ACC112 (cell line): ENCODE measurements around the gene CASP3.
"Not testable (repeated sequence)": the region's sequence is repeated elsewhere in the genome, so short reads cannot be mapped to it uniquely, and the experiment has no call there.

Experiments used
- H2AFZ ChIP-seq: fragments of 200-600 bp; sonication (generic); one replicate; pipeline ENCODE4 v1.6.0; 2017; ENCODE audit warnings: antibody characterized with exemption, low read length; ENCODE audit not compliant: unreplicated experiment
- H3K27ac ChIP-seq: fragments of 200-600 bp; sonication (generic); 2 replicates; pipeline ENCODE4 v1.5.1; 2014; ENCODE audit warnings: low read depth, mild to moderate bottlenecking, antibody characterized with exemption, low read length, moderate library complexity
- H3K27me3 ChIP-seq: fragments of 200-600 bp; sonication (generic); 2 replicates; pipeline ENCODE4 v1.6.1; 2014; ENCODE audit warnings: mild to moderate bottlenecking, antibody characterized with exemption, low read length, moderate library complexity, mixed read lengths; ENCODE audit not compliant: insufficient read depth
- H3K36me3 ChIP-seq: fragments of 200-600 bp; sonication (generic); 2 replicates; pipeline ENCODE4 v1.6.1; 2016; ENCODE audit warnings: mild to moderate bottlenecking, antibody characterized with exemption, low read length, moderate library complexity, mixed read lengths; ENCODE audit not compliant: insufficient read depth
- H3K4me1 ChIP-seq: fragments of 200-600 bp; sonication (generic); one replicate; pipeline ENCODE4 v1.6.1; 2016; ENCODE audit warnings: low read length, mixed read lengths; ENCODE audit not compliant: insufficient read depth, unreplicated experiment, control insufficient read depth
- H3K4me3 ChIP-seq: fragments of 200-600 bp; sonication (generic); 2 replicates; pipeline ENCODE4 v1.5.1; 2014; ENCODE audit warnings: mild to moderate bottlenecking, low read depth, low read length
- H3K79me2 ChIP-seq: fragments of 200-600 bp; sonication (generic); one replicate; pipeline ENCODE4 v1.6.0; 2016; ENCODE audit warnings: low read length; ENCODE audit not compliant: control insufficient read depth, unreplicated experiment, insufficient read depth

CASP3 gene

DNA sequence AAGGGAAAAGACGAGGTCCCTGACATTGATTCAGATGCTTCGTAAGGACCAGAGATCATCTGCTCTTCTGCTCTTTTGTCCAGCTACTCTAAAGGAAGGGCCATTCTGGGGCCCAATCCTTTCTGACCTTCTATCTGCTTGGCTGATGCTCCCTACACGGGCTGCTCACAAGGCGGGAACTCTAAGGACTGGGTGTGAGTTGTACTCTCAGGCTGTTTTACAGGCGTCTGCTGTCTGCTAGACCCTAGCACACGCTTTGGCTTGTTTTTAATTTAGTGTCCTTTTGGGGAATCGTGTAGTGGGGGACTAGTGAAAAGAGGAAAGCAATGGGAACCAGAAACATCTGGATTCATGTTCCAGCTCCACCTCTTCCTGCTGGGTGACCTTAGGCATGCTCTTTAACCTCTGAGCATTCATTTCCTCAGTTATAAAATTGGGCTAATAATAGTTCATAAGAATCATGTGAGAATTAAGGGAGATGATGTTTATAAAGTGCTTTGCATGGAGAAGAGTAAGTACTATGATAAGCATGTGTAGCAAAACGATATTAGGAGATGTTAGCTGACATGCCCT, 53.1 kb downstream of the CASP3 start:
- no peaks in the 10 kb centered on the region for H3K36me3 ChIP-seq

DNA sequence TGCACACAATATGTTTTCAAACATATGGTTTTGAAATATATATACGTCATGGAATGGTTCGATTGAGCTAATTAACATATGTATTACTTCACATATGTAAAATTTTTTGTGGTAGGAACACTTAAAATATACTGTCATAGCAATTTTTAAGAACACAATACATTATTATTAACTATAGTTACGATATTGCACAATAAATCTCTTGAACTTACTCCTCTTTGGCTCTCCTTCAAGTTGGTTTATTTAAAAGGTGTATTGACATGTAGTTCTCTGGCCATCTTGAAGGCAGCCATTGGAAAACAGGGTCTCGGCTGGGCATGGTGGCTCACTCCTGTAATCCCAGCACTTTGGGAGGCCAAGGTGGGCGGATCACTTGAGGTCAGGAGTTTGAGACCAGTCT, 53.8 kb downstream of the CASP3 start:
- H3K4me1 ChIP-seq = peaks cover 17% of the 10 kb centered on the region
- no peaks in the 10 kb centered on the region for H3K27me3 ChIP-seq
- no peaks in the 10 kb centered on the region for H3K79me2 ChIP-seq
- no peak overlapping the region for H2AFZ ChIP-seq
- H3K27ac ChIP-seq = no peak overlapping the region
- no peak overlapping the region for H3K4me3 ChIP-seq
- no peaks in the 10 kb centered on the region for H3K36me3 ChIP-seq

More for the DNA sequence above, 53.1 kb downstream of the CASP3 start:
- Histone ChIP-seq H2AFZ (no peak overlapping the region), H3K4me1 (peaks cover 17% of the 10 kb centered on the region), H3K4me3 (no peak overlapping the region), H3K27me3 (no peaks in the 10 kb centered on the region), H3K27ac (no peak overlapping the region), H3K79me2 (no peaks in the 10 kb centered on the region)

DNA sequence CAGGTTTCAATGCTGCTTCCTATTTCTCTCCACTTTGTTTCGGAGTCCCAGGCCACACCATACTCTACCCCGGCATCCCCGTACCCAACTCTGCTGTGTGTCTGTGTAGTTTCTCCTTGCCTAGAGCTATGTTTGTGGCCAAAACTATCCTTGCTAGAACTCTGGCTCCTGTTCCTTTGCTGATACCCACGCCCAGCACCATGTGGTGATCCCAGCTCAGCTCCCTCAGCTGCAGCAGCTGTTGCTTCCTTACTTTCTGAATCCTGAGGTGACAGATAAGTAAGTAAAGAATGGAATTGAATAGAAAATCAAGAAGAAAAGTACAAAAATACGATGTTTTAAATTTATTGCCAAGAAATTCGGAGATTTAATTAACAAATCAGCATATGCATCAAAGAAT, 55.8 kb downstream of the CASP3 start:
- H3K27ac ChIP-seq = no peak overlapping the region
- H3K4me1 ChIP-seq = peaks cover 3% of the 10 kb centered on the region
- no peaks in the 10 kb centered on the region for H3K79me2 ChIP-seq
- no peak overlapping the region for H3K4me3 ChIP-seq
- H2AFZ ChIP-seq = no peak overlapping the region
- H3K36me3 ChIP-seq = no peaks in the 10 kb centered on the region
- no peaks in the 10 kb centered on the region for H3K27me3 ChIP-seq

DNA sequence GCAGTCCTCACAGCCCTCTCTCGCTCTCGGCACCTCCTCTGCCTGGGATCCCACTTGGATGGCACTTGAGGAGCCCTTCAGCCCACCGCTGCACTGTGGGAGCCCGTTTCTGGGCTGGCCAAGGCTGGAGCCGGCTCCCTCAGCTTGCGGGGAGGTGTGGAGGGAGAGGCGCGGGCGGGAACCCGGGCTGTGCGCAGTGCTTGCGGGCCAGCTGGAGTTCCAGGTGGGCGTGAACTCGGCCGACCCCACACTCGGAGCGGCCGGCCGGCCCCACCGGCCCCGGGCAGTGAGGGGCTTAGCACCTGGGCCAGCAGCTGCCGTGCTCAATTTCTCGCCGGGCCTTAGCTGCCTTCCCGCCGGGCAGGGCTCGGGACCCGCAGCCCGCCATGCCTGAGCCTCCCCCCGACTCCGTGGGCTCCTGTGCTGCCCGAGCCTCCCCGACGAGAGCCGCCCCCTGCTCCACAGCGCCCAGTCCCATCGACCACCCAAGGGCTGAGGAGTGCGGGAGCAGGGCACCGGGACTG, 57.4 kb downstream of the CASP3 start:
- H3K4me1 ChIP-seq, H3K27ac ChIP-seq, H3K36me3 ChIP-seq, H3K27me3 ChIP-seq, H3K79me2 ChIP-seq, H2AFZ ChIP-seq, H3K4me3 ChIP-seq: not testable (repeated sequence)

DNA sequence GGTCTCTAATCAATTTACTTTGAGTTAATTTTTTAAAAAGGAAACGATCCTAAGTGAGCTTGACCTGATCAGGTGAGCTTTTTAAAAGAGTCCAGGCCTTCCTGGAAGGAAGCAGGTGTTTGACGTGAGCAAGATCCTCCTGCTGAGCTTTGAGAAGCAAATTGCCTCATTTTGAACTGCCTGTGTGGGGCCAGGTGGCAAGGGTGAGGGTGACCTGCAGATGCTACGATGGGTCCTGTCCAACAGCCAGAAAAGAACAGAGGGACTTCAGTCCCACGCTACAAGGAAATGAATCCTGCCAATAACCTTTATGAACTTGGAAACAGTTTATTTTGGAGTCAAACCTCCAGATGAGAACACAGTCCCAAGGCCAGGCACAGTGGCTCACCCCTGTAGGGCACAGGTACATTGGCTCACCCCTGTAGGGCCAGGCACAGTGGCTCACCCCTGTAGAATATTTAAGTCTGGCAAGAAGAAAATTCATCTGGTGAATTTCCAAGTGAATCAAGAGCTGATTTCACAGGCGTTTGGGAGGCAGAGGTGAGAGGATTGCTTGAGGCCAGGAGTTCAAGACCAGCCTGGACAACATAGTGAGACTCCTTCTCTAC, 58.1 kb downstream of the CASP3 start:
- Histone ChIP-seq H3K27ac (no peak overlapping the region), H3K27me3 (no peaks in the 10 kb centered on the region), H3K4me1 (peaks cover 3% of the 10 kb centered on the region), H3K4me3 (no peak overlapping the region), H3K36me3 (no peaks in the 10 kb centered on the region), H3K79me2 (no peaks in the 10 kb centered on the region), H2AFZ (no peak overlapping the region)

DNA sequence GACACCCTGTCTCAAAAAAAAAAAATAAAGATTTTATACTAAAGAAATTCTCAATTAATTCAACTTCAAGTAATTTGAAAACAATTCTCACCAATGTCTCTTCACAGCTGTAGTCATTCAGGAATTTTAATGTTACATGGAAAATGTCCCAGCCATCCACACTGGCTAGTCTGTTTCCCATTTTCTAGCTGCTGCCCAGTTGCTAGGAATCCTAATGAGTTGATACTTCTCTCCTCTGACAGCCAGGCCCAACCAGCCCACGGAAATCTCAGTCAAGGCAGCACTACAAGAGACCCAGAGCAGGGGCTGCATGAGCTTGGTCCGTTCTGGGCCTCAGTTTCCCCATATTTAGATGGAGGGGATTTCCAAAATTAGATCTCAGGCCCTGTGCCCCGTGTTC, 59.1 kb downstream of the CASP3 start:
- Histone ChIP-seq H3K4me1 (peaks cover 3% of the 10 kb centered on the region), H3K27ac (no peak overlapping the region), H3K27me3 (no peaks in the 10 kb centered on the region), H2AFZ (no peak overlapping the region), H3K4me3 (no peak overlapping the region), H3K36me3 (no peaks in the 10 kb centered on the region), H3K79me2 (no peaks in the 10 kb centered on the region)

DNA sequence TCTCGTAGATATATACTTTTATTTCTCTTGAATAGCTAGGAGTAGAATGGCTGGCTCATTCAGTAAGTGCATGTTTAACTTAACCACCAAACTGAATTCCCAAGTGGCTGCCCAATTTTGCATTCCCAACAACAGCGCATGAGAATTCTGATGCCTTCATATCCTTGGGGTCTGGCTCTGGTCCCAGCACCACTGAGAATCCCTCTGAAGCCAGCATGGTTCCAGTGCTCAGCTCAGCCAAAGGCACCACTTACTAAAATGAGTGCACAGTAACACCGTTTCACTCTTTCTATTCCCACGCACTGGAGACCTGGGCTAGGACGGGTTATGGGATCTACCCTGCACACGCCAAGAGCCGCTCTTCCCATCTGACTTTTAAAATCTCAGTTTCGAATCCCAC, 60.4 kb downstream of the CASP3 start:
- Histone ChIP-seq H3K27me3 (no peaks in the 10 kb centered on the region), H2AFZ (peak overlapping the region; percentile 75), H3K4me1 (peaks cover 3% of the 10 kb centered on the region), H3K79me2 (no peaks in the 10 kb centered on the region), H3K27ac (no peak overlapping the region), H3K36me3 (no peaks in the 10 kb centered on the region), H3K4me3 (peak overlapping the region; percentile 47; the same call in 1 of the 2 replicates)

DNA sequence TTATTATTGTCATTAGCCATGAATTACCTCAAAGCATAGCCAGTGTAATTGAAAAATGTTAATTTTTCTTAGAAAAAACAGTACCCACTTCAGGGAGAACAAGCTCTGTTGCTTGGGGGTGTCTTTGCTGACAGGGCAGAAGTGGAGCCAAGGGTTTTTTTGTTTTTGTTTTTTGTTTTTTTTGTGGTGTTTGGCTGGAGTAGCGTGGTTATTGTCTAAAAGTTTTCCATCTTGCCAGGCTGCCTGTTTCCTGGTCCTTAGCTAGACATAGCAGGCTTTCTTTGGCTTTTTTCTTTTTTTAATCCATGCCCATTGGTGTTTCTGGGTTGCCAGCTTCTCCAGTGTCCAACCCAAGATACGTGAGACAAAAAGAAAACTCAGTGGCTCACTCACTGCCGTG, 61.5 kb downstream of the CASP3 start:
- Histone ChIP-seq H3K27me3 (no peaks in the 10 kb centered on the region), H3K4me1 (peaks cover 3% of the 10 kb centered on the region)

DNA sequence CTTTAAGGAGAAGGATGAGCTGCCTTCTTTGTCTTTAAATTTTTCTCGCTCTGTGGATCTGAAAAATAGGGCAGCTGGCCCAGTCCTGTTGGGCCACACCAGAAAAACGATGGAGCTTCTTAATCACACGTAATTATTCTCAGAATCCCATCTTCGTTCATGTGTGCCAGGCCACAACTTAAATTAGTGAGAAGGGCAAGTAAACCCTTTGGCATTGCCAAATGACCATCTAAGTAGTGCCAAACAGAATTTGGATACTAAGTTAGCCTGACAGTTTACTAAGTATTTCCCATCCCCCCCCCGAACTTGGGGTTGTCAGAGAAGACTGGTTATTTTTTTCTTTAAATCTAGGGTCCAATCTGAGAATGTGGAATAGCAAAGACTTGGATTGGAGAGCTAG, 62.0 kb downstream of the CASP3 start:
- H3K36me3 ChIP-seq = no peaks in the 10 kb centered on the region
- no peak overlapping the region for H3K4me3 ChIP-seq
- H3K79me2 ChIP-seq = no peaks in the 10 kb centered on the region
- no peak overlapping the region for H3K27ac ChIP-seq
- peaks cover 3% of the 10 kb centered on the region for H3K4me1 ChIP-seq
- H2AFZ ChIP-seq = no peak overlapping the region
- H3K27me3 ChIP-seq = no peaks in the 10 kb centered on the region

More for the DNA sequence above, 61.5 kb downstream of the CASP3 start:
- H2AFZ ChIP-seq = no peak overlapping the region
- no peaks in the 10 kb centered on the region for H3K79me2 ChIP-seq
- H3K36me3 ChIP-seq = no peaks in the 10 kb centered on the region
- no peak overlapping the region for H3K4me3 ChIP-seq
- no peak overlapping the region for H3K27ac ChIP-seq

DNA sequence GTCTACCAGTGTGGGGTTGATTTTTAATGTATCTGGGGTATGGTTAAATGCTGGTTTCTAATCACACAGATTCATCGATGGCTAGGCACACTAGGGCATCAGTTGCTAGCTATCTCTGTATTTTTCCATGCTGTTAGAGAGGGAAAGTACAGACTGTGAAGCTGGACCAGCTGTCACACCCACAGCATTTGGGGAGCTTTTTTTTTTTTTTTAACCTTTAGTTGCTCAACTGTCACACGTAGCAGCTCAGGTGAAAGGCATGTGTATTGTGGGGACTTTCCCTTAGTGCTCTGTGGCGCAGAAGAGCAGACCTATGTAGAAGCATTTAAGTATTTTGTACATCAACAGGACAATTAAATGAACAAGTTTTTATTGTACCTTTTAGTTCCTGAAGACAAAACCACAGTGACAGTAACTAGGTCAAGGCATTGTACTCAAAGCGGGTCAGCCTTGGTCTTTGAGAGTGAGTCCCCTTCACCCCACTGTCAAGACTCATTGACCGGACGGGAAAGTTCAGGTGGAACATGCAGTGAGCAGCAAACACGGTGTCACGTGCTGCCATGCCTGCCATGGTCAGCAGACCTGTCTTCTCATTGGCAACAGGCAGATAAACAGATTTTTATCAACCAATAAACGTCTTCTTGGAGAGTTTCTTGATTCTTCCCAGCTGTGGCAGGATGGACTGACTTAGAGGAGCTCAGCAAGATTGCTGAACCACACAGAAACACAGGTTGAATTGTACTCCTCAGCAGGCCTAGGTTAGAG, 65.3 kb downstream of the CASP3 start:
- Histone ChIP-seq H2AFZ (no peak overlapping the region), H3K4me3 (no peak overlapping the region)

More for the DNA sequence above, 65.3 kb downstream of the CASP3 start:
- H3K27me3 ChIP-seq = no peaks in the 10 kb centered on the region
- H3K79me2 ChIP-seq = no peaks in the 10 kb centered on the region
- H3K36me3 ChIP-seq = no peaks in the 10 kb centered on the region
- peaks cover 1% of the 10 kb centered on the region for H3K4me1 ChIP-seq
- no peak overlapping the region for H3K27ac ChIP-seq
